ACC112 (cell line): Measurements from ENCODE around the gene RSU1.
A peak's percentile ranks its signal among the peaks of the same experiment; 100 is the strongest.

Source experiments
- H2AFZ ChIP-seq: fragments of 200-600 bp; sonication (generic); one replicate; pipeline ENCODE4 v1.6.0; 2017; ENCODE audit warnings: antibody characterized with exemption, low read length; ENCODE audit not compliant: unreplicated experiment
- H3K27ac ChIP-seq: fragments of 200-600 bp; sonication (generic); 2 replicates; pipeline ENCODE4 v1.5.1; 2014; ENCODE audit warnings: low read depth, mild to moderate bottlenecking, antibody characterized with exemption, low read length, moderate library complexity
- H3K27me3 ChIP-seq: fragments of 200-600 bp; sonication (generic); 2 replicates; pipeline ENCODE4 v1.6.1; 2014; ENCODE audit warnings: mild to moderate bottlenecking, antibody characterized with exemption, low read length, moderate library complexity, mixed read lengths; ENCODE audit not compliant: insufficient read depth
- H3K36me3 ChIP-seq: fragments of 200-600 bp; sonication (generic); 2 replicates; pipeline ENCODE4 v1.6.1; 2016; ENCODE audit warnings: mild to moderate bottlenecking, antibody characterized with exemption, low read length, moderate library complexity, mixed read lengths; ENCODE audit not compliant: insufficient read depth
- H3K4me1 ChIP-seq: fragments of 200-600 bp; sonication (generic); one replicate; pipeline ENCODE4 v1.6.1; 2016; ENCODE audit warnings: low read length, mixed read lengths; ENCODE audit not compliant: insufficient read depth, unreplicated experiment, control insufficient read depth
- H3K4me3 ChIP-seq: fragments of 200-600 bp; sonication (generic); 2 replicates; pipeline ENCODE4 v1.5.1; 2014; ENCODE audit warnings: mild to moderate bottlenecking, low read depth, low read length
- H3K79me2 ChIP-seq: fragments of 200-600 bp; sonication (generic); one replicate; pipeline ENCODE4 v1.6.0; 2016; ENCODE audit warnings: low read length; ENCODE audit not compliant: control insufficient read depth, unreplicated experiment, insufficient read depth

The RSU1 gene

DNA sequence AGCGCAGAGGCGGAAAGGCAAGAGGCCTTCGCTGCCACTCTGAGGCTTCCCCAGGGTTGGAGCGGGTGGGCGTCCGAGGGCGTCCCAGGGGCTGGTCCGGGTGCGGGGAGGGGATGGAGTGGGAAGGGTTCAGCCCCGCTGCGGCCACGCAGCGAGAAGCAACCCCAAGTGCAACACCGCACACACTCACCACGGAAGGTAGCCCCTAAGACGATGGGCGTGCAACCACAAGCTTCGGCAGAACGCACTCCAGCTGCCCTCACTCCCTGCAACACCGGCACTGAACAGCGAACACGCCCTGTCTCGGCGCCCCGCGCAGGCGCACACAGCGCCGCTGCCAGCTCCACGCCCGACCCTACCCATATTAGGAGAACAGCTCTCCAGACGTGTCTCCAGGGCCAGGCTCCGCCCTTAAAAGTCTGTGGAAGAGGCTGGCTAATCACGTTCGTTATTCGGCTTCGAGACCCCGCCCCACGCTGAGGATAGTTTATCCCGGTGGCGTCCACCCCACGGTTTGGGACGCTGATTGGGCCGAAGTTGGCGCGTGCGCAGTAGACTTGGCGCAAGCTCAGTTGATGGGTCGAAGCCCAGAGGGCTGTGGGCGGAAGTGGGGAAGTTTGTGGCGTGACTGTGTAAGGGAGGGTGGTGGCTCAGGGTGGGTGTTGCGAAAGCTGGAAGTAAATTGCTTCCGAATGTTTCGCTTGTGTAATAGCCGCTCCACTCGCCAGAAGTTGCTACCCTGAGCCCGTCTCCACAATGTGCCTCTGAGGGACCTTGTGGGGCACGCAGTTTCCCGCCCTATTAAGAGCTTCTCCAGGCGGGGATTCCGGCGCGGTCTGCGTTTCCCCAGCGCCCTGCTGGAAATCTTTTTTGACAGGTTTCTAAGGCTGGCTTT, at the start of gene RSU1:
RSU1 (minus strand) TSS at position 300 of the 895 bp plus-strand sequence. CDS start 343 bp downstream, outside the sequence.
- H3K4me3 ChIP-seq = peak within 1 kb of the TSS; percentile 96
- H3K27ac ChIP-seq = peak within 1 kb of the TSS; percentile 95
- H2AFZ ChIP-seq = peak within 1 kb of the TSS; percentile 68
- peaks cover 24% of the 10 kb centered on the region for H3K4me1 ChIP-seq
- H3K36me3 ChIP-seq = no peaks in the 10 kb centered on the region
- peaks cover 32% of the 10 kb centered on the region for H3K79me2 ChIP-seq
- H3K27me3 ChIP-seq = no peaks in the 10 kb centered on the region

DNA sequence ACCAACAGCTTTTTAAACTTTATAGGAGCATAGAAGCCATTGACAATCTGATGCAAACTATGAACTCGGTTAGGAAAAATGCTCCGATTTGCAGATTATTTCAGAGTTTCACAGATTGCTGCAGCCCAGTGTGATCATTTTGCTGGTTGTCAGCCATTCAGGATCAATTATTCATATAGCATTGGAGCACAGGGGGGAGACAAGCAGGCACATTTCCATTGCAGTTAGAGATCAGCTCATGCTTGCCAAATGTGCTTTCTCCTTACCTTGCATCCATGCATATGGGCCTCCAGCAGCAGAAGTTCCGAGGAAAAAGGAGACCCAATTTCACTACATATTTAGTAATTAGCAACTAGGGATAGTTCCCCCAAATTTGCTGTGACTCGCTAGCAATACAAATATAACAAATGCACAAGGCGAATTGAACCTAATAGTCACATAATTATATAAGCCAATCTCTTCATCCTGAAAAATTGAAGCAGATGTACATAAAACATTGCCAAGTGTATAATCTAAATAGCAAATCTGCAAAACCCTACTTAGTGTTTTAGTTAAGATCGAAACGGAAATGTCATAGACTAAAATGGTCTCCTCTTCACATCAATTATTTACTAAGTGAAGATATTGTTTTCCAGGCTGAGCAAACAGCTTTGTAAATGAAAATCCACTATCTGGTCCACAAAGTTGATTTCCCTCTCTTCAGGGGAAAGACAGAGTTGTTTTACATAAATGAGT, 49.5 kb upstream of the RSU1 start:
- H3K79me2 ChIP-seq = no peaks in the 10 kb centered on the region
- no peaks in the 10 kb centered on the region for H3K36me3 ChIP-seq
- H2AFZ ChIP-seq = no peak overlapping the region
- H3K4me3 ChIP-seq = no peak overlapping the region
- H3K27ac ChIP-seq = no peak overlapping the region
- H3K4me1 ChIP-seq = peaks cover 8% of the 10 kb centered on the region
- no peaks in the 10 kb centered on the region for H3K27me3 ChIP-seq

DNA sequence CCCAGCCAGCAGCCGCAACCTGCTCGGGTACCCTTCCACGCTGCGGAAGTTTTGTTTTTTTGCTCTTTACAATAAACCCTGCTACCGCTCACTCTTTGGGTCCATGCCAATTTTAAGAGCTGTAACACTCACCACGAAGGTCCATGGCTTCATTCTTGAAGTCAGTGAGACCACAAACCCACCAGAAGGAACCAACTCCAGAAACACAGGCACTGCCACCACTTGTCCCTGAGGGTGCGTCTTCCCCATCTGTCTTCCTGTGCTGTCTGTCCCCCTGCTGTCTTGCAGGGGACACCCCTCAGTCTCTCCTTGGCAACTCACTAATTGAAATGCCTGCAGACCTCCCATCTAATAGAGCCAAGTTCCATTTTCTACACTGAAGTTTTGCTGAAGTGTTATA, 48.5 kb upstream of the RSU1 start:
- no peaks in the 10 kb centered on the region for H3K36me3 ChIP-seq

DNA sequence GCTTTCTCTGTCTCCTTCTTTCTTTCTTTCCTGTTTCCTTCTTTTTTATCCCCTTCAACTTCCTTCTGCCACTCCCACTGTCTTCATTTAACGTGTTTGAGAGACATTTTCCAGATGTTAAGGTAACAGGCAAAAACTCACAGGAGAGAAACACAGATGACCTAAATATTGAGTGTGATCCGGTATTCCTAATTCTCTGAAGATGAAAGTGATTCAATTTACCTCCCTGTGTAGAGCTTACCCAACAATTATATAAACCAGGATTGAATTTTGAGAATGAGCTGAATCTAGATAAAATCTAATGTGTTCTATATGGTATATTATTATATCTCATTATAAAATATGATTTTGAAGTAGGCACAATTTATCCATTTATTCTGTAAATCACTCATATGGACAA, 46.5 kb upstream of the RSU1 start:
- Histone ChIP-seq H3K4me1 (peaks cover 8% of the 10 kb centered on the region), H3K27ac (no peak overlapping the region), H3K4me3 (no peak overlapping the region), H2AFZ (no peak overlapping the region), H3K79me2 (no peaks in the 10 kb centered on the region), H3K36me3 (no peaks in the 10 kb centered on the region), H3K27me3 (no peaks in the 10 kb centered on the region)

More for the DNA sequence above, 48.5 kb upstream of the RSU1 start:
- H3K79me2 ChIP-seq = no peaks in the 10 kb centered on the region
- no peaks in the 10 kb centered on the region for H3K27me3 ChIP-seq
- peaks cover 8% of the 10 kb centered on the region for H3K4me1 ChIP-seq
- no peak overlapping the region for H3K4me3 ChIP-seq
- H2AFZ ChIP-seq = no peak overlapping the region
- no peak overlapping the region for H3K27ac ChIP-seq

DNA sequence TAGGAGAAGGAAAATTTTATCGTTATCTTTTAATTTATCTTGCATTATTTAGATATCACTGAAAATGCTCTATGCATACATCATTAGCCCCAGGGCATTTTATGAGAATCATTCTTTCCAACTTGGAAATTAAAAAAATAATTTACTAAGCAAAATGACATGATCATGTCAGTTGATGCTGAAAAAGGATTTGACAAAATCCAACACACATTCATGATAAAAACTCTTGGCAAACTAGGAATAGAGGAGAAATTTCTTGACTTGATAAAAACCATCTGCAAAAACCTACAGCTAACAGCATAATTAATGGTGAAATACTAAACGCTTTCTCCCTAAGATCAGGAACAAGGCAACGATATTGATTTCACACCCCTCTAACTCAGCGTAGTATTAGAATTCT, 40.2 kb upstream of the RSU1 start:
- Histone ChIP-seq H3K36me3 (no peaks in the 10 kb centered on the region), H3K4me3 (no peak overlapping the region), H3K4me1 (peaks cover 7% of the 10 kb centered on the region), H3K27ac (no peak overlapping the region), H2AFZ (no peak overlapping the region), H3K79me2 (no peaks in the 10 kb centered on the region), H3K27me3 (no peaks in the 10 kb centered on the region)

DNA sequence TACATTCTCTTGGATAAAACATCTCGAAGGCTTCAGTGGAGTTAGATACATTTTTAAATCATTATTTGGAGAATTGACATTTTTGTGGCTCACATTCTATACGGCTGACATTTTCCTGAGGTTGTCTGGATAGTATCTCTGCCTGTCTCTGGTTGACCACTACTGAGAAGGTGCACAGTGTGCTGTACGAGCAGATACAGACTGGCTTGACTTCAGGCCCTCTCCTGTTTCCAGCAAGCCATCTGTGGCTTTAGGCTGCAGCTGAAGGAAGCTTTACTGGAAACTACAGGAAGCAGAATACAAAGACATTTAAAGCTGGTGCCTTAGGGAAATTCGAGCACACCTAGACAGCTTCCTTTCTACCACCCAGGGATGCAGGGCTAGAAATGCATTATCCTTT, 39.3 kb upstream of the RSU1 start:
- Histone ChIP-seq H3K4me3 (no peak overlapping the region), H3K27ac (no peak overlapping the region), H3K4me1 (peaks cover 7% of the 10 kb centered on the region), H2AFZ (no peak overlapping the region), H3K27me3 (no peaks in the 10 kb centered on the region), H3K79me2 (no peaks in the 10 kb centered on the region), H3K36me3 (no peaks in the 10 kb centered on the region)

DNA sequence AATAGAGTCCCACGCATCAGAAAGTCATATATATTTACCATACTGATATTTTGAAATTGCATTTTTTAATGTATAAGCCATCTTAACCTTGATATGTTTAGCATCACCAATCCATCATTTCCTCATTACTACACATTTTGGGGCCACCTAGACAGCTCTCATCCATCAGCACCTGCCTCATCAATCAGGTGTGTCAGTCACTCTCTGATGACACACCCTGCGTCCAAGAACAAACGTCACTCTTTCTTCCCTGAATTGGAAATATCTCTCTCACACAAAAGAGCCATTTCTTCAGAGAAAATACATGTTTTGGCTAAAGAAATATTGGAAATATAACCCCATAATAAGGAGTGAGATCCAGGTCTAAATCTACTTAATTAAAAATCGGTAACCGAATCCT, 38.9 kb upstream of the RSU1 start:
- H3K4me1 ChIP-seq = peaks cover 7% of the 10 kb centered on the region
- H3K27me3 ChIP-seq = no peaks in the 10 kb centered on the region
- H3K4me3 ChIP-seq = no peak overlapping the region
- H3K27ac ChIP-seq = no peak overlapping the region
- H3K79me2 ChIP-seq = no peaks in the 10 kb centered on the region
- H2AFZ ChIP-seq = no peak overlapping the region
- no peaks in the 10 kb centered on the region for H3K36me3 ChIP-seq

DNA sequence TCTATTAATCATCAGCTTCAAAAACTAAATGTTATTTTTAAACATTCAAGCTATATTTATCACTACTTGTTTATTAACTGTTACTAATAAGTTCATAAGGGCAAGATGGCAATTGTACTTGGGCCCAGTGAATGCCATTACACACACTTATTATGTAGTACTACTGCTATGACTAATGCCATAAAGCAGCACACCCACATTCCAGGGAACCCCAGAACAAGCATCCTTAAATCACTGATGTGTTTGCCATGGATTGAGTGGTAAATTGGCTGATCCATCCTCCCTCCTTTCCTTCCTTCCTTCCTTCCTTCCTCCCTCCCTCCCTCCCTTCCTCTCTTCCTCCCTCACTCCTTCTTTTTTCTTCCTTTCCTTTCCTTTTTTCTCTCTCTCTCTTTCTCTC, 37.4 kb upstream of the RSU1 start:
- Histone ChIP-seq H3K36me3 (no peaks in the 10 kb centered on the region), H3K27ac (no peak overlapping the region), H3K4me1 (peaks cover 7% of the 10 kb centered on the region), H3K27me3 (no peaks in the 10 kb centered on the region), H2AFZ (no peak overlapping the region), H3K79me2 (no peaks in the 10 kb centered on the region), H3K4me3 (no peak overlapping the region)

DNA sequence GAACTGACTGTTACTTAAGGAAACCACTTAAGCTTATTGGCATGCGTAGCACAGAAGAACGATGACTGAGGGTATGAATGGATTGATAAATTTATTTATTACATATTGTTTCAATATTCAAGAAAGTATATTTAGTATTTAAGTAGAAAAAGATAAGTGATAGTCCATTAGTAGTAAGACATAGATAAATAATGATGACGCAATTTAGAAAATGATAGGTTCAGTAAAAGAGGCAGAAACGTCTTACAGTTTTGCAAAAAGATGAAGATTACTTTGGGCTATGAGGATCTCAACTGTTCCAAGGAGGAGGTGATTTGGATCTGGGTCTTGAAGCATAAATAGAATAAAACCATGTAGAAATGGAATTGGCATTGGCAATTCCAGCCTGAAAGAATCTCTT, 36.6 kb upstream of the RSU1 start:
- no peak overlapping the region for H3K4me3 ChIP-seq
- H2AFZ ChIP-seq = no peak overlapping the region
- no peaks in the 10 kb centered on the region for H3K79me2 ChIP-seq
- no peak overlapping the region for H3K27ac ChIP-seq
- H3K27me3 ChIP-seq = no peaks in the 10 kb centered on the region
- no peaks in the 10 kb centered on the region for H3K36me3 ChIP-seq
- H3K4me1 ChIP-seq = peaks cover 7% of the 10 kb centered on the region

DNA sequence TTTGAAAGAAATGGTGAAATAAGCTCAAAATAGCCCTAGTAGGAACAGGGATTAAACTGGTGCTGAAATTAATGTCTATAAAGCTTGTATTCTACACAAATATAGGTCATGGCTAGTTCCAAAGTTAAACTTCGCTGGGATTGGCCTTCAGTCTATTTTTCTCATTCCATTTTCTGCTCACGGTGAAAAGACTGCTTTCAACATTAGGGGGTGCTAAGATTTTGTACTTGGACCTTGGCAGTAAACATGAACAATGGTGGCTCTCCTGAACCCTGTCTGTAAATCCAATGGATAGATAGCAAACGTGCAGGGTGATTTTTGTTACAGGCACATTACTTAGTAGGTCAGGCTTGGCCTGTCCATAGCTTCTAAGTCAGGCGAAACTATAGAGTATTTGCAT, 36.0 kb upstream of the RSU1 start:
- Histone ChIP-seq H3K4me3 (no peak overlapping the region), H2AFZ (no peak overlapping the region), H3K36me3 (no peaks in the 10 kb centered on the region), H3K27ac (no peak overlapping the region), H3K27me3 (no peaks in the 10 kb centered on the region), H3K4me1 (peaks cover 7% of the 10 kb centered on the region), H3K79me2 (no peaks in the 10 kb centered on the region)

DNA sequence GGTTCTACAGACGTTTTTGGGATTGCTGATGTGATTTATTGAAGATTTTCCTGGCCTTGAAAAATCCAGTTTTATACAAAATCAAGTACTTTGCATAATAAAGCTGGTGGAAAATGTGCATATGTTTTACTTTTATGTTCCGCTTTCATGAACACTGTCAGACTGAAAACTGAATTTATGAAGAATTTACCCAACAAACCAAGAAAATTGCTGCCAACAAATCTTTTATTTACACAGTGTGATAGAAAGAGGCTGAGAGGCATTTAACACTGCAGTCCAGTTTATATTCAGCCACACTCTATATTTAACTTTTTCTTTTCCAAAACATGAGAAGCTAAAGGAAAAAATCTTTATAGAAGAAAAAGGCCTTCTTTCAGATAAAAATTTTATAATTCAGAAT, 35.4 kb upstream of the RSU1 start:
- Histone ChIP-seq H3K36me3 (no peaks in the 10 kb centered on the region), H3K79me2 (no peaks in the 10 kb centered on the region), H3K4me1 (peaks cover 7% of the 10 kb centered on the region), H3K4me3 (no peak overlapping the region), H3K27me3 (no peaks in the 10 kb centered on the region), H2AFZ (no peak overlapping the region), H3K27ac (no peak overlapping the region)
